Measurements from ENCODE around the gene MICAL2.

The MICAL2 gene

DNA sequence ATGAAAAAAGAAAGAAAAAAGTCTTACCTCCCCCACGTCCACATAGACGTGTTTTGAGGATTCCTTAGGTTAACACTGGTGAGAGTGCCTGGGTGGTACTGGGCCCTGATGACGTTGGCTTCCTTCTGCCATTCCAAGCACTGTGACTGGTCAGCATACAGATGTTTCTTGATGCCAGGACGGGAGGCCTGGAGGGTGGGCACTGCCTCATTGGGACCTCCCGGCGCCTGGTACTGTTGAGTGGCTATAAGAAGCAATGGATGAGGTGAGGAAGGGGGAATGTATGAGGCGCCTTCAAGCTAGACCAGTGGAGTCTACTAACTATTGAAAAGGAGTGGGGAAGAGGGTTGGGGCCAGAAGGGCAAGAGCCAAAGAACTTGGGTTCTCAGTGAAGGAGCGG lies 45.3 kb downstream of the MICAL2 start:
- no peak for DNase-seq (ENCODE audit: low read depth)

DNA sequence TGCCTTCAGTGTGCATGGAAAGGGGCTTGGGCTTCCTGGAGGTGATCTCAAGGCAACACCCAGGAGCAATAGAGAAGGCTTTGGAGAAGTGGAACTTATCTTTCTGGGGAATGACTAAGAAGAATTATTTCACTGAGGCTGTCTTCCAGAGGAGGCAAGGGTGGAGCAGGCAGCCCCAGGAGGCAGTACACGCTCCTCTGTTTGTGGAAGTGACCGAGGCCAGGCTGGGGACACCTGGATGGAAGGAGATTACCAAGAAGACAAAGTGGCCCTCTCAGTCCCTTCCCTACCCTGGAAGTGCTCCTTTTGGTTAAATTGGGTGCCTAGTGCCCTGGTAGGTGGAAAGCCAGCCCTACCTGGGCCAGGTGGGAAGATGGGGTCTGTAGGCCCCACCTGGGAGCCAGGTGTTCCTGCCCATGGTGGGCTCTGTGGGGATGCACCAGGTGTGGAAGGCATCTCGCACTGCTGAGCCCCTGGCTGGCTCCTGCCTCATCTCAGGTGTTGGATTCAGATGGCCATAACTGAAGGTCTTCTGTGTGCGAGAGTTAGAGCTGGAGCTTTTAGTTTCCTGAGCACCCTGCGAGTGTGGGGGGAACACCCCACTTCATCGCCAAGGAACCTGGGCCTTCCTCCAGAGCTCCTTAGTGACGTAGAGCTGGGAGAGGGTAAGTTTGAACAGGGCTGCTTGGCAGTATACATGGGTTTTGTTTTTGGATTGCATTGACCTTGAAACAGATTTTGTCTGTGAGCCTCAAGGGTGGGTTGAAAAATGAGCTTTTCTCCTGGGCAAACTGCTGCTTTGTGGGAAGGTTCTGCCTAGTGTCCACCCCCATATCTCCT lies 46.1 kb downstream of the MICAL2 start:
- no peak for DNase-seq (ENCODE audit: low read depth)

DNA sequence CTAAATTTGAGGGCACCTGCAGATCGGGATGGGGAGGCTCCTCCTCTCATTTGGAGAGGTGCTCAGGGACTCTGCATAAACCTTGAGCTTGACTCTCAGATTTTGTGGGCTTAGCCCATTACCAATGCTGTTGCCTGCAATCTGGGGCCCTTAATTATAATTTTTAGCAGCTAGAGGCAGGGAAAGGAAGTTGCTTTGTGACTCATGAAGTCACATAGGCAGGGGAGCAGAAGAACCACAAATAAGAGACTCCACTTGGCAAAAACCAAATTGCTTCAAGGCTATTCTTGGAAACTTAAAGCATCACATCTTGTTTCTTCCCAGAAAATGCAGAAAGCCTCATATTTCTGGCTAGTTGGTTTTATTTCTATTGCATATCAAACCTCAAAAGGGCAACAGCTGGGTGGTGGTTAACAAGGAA lies 46.9 kb downstream of the MICAL2 start:
- DNase-seq (ENCODE audit: low read depth): no peak

DNA sequence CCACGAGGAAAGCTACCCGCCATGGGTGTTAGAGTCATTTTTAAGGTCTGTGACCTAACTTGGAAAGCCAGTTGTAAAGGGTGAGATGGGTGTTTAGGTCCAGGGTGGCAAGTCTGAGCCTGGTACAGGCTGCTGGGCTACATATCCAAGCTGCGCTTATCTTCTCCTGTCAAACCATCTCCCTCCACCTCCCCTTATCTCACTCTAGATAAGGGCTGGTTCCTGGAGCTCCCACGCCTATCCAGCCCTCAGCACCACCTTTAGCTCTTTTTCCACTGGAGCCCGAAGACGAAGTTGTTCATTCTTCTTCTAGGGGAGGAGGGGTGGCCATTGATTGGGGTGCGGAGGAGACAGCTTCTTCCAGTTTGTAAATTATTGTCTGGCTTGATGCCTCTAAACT lies 48.5 kb downstream of the MICAL2 start:
- DNase-seq (ENCODE audit: low read depth): no peak

DNA sequence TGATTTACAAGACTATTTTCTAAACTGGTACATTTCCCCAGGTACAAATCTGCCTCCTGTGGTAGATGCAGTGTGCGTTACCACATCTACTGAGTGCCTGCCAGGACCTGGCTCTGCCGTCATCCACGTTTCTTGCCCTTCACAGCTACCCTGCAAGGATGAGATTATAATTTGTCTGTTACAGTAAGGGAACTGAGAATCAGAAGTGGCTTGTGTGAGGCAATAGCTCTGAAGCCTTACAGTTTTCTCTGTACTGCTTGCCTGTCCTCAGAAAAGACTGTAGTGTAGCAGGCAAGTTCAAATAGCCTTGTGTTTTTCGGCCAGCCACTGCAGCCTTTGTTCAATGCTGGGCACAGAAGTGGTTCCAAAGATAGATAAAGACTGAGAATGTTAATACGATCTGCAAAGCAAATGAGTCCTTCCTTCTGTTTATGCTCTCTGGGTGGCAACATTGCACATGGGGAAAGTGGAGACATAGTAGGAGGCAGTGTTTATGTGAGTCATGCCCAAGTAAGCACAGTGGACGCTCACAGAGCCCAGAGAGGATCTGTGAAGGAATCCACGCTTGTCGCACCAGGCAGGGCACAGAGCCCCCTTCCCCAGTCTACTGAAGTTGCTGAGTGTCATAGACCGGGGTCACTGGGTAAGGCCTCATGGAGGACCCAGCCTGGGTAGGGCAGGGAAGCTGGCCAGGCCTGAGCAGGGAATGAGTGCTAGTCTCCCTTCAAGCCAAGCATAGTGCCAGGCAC lies 49.1 kb downstream of the MICAL2 start:
- DNase-seq (ENCODE audit: low read depth): no peak

DNA sequence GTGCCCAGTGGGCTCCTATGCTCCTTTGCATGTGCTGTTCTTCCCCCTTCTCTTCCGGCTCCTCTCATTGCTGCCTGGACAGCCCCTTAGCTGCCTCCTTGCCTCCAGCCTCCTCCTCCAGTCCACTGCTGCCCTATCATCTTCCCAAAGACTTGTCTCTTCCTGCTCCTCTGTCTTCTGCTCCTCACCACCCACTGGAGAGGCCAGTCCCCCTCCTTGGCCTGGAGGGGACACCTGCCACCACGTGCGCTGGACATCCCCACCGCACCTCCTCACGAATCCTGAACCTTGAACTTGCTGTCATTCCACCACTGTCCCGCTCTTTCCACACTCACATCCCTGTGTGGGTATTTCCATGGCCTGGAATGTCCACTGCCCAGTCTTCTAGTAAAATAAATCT lies 49.8 kb downstream of the MICAL2 start:
- DNase-seq (ENCODE audit: low read depth): no peak

DNA sequence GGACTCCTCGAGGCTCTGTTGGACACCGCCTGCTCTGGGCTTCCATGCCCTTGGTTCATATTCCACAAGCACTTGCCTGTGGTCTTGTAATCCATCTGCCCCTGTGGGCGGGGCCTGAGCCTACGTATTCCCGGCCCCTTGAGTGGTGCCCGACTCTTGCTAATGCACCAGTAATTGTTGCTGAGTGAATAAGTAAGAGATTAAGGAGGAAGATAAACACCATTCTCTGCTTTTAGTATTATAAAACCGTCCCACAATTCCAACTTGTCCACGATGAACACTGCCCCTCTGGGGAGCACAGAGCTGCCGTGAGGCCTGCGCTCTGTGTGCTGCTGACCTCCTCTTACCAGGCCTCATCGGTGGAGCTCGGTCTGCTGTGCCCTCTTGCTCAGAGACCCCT lies 50.3 kb downstream of the MICAL2 start:
- no peak for DNase-seq (ENCODE audit: low read depth)

DNA sequence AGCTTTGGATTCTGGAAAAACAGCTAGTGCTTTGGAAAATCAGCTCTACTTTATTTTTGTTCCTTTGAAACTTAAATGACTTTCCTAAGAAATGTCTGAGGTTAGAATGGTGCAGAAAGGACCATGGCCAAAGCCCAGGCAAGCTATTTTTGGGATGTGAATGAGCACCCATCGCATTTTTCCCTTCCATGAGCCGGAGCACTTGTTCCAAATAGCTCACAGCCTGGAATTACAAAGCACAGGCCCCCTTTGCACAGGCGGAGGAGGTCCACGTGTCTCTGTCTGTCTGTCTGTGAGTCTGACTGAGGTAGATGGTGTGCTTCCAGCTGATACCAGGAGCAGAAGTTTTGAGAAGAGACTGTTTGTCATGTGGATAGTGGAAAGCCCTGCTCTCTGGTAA lies 50.7 kb downstream of the MICAL2 start:
- DNase-seq (ENCODE audit: low read depth): no peak

DNA sequence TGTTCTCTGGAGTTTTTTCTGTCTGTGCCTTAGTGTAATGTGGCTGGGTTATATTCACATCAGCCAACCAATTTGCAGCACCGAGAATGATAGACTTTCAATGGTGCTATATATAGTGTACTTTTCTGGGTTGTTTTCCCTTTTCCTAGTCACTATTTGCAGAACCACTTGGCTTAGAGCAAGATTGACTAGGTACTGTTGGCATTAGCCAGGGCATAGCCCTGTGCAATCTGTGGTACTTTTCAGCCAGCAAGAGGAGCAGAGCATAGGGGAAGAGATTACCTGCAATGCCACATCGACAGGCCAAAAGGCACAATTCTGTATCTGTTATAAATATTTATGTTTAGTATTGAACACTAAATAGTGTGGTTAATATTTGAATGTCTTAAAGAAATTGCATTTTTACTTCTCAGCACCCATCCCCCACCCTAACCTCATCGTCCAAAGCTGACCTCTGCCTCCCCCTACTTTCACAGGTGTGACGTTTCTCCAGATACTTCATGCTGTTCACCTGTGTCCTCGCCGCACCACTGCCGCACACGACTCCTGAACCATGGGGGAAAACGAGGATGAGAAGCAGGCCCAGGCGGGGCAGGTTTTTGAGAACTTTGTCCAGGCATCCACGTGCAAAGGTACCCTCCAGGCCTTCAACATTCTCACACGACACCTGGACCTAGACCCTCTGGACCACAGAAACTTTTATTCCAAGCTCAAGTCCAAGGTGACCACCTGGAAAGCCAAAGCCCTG lies 51.4 kb downstream of the MICAL2 start:
- no peak for DNase-seq (ENCODE audit: low read depth)

DNA sequence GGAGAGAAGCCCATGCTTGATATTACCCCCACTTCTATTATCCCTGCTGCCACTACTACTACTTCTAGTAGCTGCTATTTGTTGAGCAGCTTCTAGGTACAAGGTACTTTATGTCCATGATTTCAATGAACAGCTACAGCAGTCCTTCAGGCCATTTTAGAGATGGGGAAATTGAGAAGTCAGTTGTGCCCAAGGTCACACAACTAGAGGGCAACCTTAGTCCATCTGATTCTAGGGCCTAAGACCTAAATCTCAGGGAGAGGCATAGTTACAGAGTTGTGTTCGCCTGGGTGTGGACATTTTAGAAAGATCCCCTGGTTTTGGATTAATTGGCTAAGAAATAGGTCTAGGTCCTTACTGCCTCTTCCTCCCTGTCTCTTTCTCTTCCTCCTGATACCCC lies 52.3 kb downstream of the MICAL2 start:
- no peak for DNase-seq (ENCODE audit: low read depth)

DNA sequence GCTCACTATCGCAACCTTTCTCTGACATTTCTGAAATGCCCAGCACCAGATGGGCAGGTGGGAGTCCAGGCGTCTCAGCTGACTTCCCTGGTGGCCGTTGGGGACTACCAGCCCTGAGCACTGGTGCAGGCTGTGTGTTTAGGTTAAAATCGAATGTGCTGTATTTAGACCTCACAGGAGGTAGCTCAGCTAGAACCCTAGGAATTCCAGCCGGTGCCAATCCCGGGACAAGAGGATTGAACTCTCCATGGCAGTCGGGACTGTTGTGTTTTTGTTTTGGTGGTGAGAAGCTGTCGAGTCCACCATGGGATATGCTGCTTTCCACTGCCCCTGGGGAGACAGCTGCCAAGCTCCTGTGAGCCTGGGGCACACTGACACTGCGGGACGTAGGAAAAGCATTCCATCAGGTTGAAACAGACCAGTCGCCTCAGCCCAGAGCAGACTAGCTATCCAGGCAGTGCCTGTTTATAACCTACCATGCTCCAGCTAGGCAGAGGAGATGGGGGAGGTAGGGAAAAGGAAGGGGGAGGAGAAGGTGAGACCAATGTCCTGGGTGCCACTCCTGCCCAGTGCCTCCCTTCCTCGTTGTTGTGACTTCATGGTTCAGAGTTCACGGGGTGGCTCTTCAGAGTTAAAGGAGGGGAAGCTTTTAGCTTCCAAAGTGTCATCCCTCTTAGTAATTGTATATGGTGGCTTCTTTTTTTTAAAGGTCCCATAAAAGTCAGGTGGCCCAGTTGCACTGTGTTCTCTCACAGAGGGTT lies 53.0 kb downstream of the MICAL2 start:
- no peak for DNase-seq (ENCODE audit: low read depth)

DNA sequence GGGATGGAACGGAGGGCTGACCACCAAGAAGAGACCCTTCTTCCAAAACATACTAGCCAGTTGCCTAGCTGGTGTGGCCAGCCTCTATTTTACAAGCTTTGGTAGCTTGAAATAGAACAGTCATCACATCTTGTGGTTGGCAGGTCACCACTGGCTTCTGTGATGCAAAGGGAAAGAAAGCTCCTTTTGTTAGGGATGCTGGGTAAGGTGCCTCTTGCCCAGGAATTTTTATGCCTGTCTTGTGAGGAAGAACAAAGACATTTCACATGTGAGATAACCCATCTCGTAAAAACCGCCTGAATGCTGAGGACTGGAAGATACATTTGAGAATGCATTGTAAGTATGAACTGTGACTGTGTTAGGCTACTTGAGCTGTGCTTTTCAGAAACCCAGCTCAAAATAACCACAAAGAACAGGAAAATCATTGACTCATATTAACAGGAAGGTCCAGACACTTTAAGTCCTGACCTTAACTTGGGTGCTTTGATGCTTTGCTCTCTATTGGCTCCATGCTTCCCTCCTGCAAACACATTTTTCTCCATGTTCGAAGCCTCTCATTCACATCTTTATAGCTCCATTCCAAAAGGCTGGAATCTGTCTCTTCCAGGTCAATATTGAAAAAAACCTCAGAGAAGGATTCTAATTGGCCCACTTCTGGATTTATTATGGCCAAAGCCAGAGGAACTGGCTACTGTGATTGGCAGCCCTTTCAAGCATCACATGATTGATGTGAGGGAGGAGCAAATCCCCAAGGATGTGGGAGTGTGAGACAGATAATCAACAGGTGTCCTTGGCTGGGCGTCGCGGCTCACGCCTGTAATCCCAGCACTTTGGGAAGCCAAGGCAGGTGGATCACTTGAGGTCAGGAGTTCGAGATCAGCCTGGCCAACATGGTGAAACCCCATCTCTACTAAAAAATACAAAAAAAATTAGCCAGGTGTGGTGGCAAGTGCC lies 53.9 kb downstream of the MICAL2 start:
- no peak for DNase-seq (ENCODE audit: low read depth)

DNA sequence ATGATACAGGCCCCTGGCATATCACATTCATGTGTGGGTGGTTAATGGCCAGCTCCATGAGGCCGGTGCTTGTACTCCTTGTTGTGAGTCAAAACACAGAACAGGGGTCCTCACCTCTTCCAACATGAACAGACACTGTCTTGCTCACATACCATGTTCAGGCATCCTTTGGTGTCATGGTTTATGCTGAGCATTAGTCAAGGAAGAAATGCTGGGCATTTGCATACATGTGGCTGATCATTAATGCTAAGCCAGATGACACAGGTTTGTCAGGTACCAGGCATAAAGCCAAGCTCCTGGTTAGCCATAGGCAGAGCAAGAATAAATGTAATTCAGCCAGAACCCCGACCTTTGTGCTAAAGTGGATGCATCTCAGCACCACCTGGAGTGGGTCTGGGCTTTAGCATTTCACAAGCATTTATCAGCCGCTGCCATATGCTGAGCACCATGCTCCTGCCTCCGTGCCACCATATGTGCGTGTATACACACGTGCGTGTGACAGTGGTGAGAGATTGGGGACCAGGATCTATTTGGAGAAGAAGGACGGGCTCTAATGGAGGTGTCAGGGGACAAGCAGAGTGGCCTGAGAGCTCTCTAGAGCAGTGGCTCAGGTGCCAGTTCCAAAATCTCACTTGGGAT lies 55.0 kb downstream of the MICAL2 start:
- DNase-seq (ENCODE audit: low read depth): no peak

DNA sequence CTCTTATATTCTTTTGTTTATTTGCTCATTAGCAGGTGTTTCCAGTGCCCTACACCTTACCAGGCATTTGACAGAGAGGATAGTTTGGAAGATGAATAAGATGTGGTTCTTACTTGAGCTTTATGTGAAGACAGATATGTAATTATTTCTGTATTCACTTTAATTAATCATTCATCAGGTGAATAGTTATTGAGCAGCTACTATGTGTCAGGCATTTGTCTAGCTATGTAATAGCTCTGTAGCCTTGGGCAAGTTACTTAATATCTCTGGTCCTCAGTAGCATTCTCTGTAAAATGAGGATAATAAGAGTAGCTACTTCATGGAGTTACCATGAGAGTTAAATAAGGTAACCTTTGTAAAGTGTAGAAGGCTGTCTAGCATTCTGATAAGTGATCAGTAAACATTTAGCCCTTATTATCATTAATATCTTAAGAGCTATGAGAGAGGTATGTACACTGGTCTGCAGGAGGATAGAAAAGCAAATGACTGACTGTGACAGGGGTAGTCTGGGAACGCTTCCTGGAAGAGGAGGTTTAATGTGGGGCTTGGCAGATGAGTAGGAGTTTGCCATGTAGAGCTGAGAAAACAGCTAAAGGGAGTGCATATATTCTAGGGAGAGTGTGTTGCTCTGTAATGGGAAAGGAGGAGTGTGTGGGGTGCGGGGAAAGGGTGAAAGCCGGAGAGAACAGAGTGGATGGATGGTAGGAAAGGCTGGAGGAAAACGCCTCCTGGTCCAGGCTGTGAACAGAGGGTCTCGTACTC lies 56.1 kb downstream of the MICAL2 start:
- DNase-seq (ENCODE audit: low read depth): no peak

DNA sequence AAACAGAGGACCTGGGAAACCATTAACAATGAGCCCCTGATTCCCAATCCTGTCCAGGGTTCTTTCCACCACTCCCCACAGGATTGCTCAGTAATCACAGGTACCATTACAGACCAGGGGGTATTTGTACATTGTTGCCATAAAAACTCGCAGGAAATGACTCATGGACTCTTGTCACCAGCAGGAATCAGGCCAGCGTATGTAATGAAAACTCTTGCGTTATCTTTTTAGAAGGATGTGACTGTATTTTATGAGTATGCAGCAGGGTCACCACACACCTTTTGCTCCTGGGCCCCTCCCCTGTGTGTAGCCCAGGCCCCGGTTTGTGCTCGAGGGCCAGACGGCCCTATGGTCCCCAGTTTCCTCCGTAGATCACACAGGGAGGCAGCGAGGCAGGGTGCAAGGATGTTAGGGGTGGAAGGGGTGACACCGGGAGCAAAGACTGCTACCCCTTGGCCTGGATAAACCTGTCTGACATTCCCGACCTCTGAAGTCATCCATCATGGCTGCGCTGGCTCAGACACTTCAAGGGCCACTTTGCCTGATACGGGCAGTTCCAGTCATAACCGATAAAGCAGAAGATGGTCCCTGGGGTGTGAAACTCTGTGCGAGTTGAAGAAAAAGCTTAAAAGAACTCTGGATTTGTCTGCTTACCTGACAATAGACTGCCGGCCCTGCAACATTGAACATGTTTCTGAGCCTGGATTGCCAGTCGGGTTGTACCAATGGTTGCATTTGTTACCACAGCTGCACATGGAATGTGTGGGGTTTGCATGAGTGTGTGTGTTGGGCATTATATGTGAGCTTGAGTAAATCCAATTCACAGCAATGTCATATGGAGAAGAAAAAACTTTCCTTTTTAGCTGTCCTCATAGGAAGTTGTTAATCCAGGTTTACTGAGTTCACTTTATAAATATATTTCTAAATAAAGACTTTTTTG lies 56.9 kb downstream of the MICAL2 start:
- no peak for DNase-seq (ENCODE audit: low read depth)

DNA sequence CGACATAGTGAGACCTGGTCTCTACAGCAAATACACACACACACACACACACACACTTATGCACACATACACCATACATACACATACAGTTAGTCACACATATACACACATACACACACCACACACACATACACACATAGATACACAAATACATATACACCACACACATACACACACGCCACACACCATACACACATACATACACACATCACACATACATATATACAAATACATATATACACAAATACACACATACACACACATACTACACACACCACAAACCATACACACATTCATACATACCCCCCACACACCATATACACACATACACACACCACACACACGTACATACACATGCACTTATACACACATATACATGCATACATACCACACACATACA lies 57.7 kb downstream of the MICAL2 start:
- no peak for DNase-seq (ENCODE audit: low read depth)

DNA sequence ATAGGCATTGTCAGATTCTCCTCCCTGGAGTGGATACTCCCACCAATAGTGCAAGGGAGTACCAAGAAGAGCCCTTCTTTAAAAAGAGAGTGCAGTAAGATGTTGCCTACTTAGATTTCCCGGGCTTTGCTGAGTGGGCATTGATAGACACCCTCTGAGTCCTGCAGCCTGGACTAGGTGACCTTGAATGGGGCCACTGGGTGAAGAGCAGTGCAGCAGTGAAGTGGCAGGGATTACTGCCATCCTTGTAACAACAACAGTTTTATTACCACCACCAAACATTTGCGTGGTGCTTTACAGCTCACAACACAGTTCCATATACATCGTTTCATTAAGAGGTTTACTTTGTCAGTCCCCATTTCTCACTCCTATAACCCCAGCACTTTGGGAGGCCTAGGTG lies 59.4 kb downstream of the MICAL2 start:
- no peak for DNase-seq (ENCODE audit: low read depth)

DNA sequence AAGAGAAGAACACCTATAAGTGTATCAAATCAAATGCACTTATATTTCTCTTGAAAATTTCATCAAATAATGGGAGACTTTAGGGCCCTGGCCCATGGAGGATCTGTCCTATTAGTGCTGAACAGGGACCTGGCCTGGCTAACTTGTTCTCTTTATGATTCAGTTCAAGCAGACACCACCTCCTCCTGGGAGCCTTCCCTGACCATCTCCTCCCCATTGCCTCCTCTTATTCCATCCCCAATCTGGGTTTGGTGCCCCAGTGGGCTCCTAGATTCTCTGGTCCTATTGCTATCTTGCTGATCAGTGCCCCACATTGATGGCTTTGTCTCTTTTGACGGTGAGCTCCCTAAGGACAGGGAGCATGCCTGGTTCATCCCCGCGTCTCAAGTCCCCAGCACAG lies 60.1 kb downstream of the MICAL2 start:
- no peak for DNase-seq (ENCODE audit: low read depth)

DNA sequence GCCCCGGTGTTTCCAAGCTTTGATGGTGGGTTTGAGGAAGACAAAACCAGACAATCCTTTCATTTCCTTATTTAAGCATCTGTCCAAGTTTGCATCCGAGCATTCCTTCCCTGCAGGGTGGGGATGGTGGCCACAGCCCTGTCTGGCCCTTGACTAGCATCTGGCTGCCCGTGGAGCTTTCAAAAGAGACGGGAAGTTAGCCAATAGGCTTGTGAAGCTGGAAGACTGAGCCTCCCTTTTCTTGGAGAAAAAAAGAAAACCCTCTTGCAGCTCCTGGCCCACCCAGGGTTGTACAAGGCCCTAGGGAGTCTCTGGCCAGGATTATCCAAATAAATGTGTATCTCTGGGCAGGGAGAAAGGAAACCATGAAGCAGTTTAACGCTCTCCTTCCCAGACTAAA lies 60.6 kb downstream of the MICAL2 start:
- no peak for DNase-seq (ENCODE audit: low read depth)

Data from non-pigmented ciliary epithelial cell (primary cell).